LNCAP (cell line): ENCODE data around the gene RNF6.

Source experiments
- TF ChIP-seq, protein P1 (sequence below): fragments of 450-650 bp; IDR thresholded peaks from 2 replicates; pipeline ENCODE4 v1.5.1; 2017; ENCODE audit warnings: mild to moderate bottlenecking

Gene RNF6

DNA sequence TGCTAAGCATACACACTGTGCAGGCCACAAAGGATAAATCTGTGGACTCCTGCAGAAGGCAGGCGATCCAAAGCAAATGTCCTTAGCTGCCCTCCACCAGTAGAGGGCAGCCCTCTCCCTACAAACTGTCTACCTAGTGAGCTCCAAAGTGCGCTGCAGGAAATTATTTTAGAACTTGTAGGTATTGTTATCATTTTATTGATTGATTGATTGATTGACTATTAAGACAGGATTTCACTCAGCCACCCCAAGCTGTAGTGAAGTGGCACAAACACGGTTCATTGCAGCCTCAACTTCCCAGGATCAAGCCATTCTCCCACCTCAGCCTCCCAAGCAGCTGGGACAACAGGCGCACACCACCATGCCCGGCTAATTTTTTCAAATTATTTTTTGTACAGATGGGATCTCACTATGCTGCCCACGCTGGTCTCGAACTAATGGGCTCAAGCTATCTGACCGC is 37.3 kb downstream of the RNF6 start:
- TF ChIP-seq, protein P1, sequence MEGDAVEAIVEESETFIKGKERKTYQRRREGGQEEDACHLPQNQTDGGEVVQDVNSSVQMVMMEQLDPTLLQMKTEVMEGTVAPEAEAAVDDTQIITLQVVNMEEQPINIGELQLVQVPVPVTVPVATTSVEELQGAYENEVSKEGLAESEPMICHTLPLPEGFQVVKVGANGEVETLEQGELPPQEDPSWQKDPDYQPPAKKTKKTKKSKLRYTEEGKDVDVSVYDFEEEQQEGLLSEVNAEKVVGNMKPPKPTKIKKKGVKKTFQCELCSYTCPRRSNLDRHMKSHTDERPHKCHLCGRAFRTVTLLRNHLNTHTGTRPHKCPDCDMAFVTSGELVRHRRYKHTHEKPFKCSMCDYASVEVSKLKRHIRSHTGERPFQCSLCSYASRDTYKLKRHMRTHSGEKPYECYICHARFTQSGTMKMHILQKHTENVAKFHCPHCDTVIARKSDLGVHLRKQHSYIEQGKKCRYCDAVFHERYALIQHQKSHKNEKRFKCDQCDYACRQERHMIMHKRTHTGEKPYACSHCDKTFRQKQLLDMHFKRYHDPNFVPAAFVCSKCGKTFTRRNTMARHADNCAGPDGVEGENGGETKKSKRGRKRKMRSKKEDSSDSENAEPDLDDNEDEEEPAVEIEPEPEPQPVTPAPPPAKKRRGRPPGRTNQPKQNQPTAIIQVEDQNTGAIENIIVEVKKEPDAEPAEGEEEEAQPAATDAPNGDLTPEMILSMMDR: peak; percentile 86

DNA sequence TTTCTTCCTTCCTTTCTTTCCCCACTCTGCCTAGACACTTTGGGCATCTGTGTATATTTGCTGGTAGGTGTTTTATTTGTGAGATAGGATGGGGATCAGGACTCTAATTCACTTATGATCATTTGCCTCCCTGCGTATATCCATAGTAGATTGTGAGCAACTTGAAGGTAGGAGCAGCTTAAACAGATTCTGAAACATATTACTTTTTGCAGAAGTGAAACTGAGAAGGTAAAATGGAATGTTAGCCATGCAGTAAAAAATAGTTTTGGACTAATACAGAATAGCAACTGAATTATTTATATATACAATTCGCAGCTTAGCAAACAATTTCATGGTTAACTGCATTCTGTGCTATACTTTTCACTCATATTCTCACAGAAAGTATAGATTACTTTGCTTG is 38.7 kb downstream of the RNF6 start:
- TF ChIP-seq, protein P1: no peak

DNA sequence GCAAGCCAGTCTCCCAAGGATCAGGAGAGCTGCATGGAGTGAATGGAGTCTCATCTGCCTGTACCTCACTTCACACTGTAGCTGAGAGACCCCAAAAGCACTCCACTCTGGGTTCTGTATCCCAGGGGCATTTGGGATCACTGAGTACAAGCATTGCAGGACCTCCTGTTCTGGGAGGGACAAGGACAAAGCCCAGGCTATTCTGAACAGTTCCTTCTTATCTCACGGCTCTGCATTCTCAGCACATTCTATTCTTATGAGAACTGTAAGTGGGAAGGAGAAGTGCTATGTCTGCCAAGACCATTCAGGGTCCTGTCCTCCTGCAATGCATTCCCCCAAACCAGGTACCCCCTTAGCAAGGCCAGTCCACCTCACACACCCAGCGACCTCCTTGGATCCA is 42.8 kb downstream of the RNF6 start:
- TF ChIP-seq, protein P1: no peak

DNA sequence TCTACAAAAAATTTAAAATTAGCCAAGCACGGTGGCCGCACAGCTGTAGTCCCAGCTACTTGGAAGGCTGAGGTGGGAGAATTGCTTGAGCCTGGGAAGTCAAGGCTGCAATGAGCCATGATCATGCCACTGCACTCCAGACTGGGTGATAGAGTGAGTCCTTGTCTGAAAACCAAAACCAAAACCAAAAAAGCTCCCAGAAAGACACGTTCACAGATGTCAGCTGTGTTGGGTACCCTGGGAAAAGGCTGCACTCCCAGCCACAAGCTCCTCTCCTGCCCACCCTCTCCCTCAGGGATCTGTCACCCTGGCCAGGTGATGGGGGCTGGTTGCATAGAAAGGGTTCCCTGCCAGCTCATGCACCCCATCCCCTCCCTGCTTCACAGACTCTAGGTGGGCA is 53.3 kb downstream of the RNF6 start:
- TF ChIP-seq, protein P1: no peak

DNA sequence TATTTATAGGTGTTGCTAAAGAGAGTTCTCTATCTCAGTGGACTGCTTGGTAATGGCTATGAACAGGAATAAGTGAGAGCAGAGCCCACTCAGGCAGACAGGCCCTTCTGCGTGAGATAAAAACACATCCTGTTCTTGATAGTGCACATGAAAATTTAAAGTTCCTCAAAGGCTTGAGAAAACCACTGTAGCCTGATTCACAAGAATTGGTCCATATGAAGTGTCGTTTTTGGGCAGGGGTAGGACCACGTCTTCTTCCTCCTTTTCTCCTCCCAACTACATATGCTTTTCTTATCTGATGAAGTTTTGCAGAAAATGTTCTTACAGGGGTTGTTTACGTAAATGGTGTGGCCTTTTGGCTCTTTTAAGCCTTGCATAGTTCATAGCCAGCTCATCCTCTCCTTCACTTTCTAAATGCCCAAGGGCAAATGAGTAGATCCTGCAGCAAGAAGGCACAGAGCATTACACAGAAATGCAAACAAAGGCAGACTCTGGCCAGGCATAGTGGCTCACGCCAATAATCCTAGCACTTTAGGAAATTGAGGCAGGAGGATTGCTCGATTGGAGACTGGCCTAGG is 53.8 kb downstream of the RNF6 start:
- TF ChIP-seq, protein P1: no peak

DNA sequence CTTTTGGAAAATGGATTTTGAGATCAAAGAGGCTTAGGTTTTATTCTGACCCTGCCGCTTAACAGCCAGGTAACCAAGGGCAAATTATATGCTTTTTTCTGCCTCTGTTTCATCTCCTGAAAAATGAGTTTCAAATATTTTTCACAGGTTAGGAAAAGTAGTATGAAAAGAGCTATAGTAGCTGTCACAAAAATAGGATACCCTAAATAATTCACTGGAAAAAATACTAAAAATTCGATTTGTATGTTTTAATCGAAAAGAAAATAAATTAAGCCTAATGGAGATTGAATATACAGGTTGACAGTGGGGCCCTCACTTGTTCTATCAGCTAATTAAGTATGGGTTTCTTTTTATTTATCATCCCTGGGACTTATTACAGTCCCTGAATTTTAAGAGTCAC is 58.3 kb downstream of the RNF6 start:
- TF ChIP-seq, protein P1: no peak
